ENCODE data around the gene WDR48.

The WDR48 gene

GRCh38 chr3:39124876-39125840 is 73.3 kb downstream of the WDR48 start:
- no peak for DNase-seq (ENCODE audit: low read depth)

- DNase-seq (ENCODE audit: low read depth) = no peak
These were observed 74.2 kb downstream of the WDR48 start for GRCh38 chr3:39125841-39126500.

- DNase-seq (ENCODE audit: low read depth) = no peak
These were observed 74.8 kb downstream of the WDR48 start for GRCh38 chr3:39126532-39127071.

- DNase-seq (ENCODE audit: low read depth) = no peak
These were observed 75.6 kb downstream of the WDR48 start for GRCh38 chr3:39127269-39127907.

GRCh38 chr3:39127908-39128304 is 76.1 kb downstream of the WDR48 start:
- DNase-seq (ENCODE audit: low read depth) = no peak

GRCh38 chr3:39128951-39129350 is 77.1 kb downstream of the WDR48 start:
- DNase-seq (ENCODE audit: low read depth) = no peak

- no peak for DNase-seq (ENCODE audit: low read depth)
These were observed 78.2 kb downstream of the WDR48 start for GRCh38 chr3:39130026-39130425.

GRCh38 chr3:39130693-39131265 is 79.0 kb downstream of the WDR48 start:
- no peak for DNase-seq (ENCODE audit: low read depth)

GRCh38 chr3:39132096-39133092 is 80.6 kb downstream of the WDR48 start:
- no peak for DNase-seq (ENCODE audit: low read depth)

- DNase-seq (ENCODE audit: low read depth) = no peak
These were observed 81.3 kb downstream of the WDR48 start for GRCh38 chr3:39133093-39133490.

- DNase-seq (ENCODE audit: low read depth) = no peak
These were observed 82.0 kb downstream of the WDR48 start for GRCh38 chr3:39133822-39134221.

GRCh38 chr3:39134305-39134704 is 82.5 kb downstream of the WDR48 start:
- no peak for DNase-seq (ENCODE audit: low read depth)

GRCh38 chr3:39135170-39135805 is 83.5 kb downstream of the WDR48 start:
- no peak for DNase-seq (ENCODE audit: low read depth)

- DNase-seq (ENCODE audit: low read depth) = no peak
These were observed 85.0 kb downstream of the WDR48 start for GRCh38 chr3:39136533-39137434.

- no peak for DNase-seq (ENCODE audit: low read depth)
These were observed 85.7 kb downstream of the WDR48 start for GRCh38 chr3:39137435-39137936.

- no peak for DNase-seq (ENCODE audit: low read depth)
These were observed 86.4 kb downstream of the WDR48 start for GRCh38 chr3:39137991-39138803.

GRCh38 chr3:39138804-39139415 is 87.1 kb downstream of the WDR48 start:
- DNase-seq (ENCODE audit: low read depth) = no peak

- DNase-seq (ENCODE audit: low read depth) = no peak
These were observed 87.6 kb downstream of the WDR48 start for GRCh38 chr3:39139442-39139841.
